ENCODE results near the gene CCR7.

CCR7 gene

DNA sequence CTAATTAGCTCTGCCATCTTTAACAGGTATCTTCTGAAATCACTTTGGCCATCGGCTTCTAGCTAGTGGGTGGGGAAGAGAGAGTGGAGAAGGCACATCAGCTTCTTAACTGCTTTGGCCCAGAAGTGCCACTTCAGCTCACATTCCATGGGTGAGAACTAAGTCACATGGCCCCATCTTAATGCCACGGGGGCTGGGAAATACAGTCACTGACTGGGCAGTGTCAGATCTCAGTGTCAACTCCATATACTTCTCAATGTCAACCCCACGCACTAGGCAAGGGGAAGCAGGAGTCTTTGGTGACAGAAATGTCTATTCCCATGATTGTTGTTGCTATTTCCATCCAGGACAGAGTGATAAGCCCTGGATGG is 29.4 kb downstream of the CCR7 start:
- no peak for DNase-seq (ENCODE audit: low spot score)

DNA sequence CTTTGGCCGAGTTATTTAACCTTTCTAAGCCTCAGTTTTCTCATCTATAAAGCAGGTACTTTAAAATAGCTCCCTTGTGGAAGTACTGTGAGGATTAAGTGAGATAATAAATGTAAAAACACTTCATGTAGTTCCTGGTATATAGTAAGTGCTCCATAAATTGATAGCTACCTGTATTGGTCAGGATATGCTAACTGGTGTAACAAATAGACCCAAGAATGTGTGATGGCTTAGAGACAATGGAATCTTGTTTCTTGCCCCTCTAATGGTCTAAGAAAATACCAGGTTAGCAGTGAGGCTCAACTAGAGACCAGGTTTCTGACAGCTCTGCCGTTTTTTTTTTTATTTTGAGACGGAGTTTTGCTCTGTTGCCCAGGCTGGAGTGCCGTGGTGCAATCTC is 29.8 kb downstream of the CCR7 start:
- DNase-seq (ENCODE audit: low spot score), result no peak

DNA sequence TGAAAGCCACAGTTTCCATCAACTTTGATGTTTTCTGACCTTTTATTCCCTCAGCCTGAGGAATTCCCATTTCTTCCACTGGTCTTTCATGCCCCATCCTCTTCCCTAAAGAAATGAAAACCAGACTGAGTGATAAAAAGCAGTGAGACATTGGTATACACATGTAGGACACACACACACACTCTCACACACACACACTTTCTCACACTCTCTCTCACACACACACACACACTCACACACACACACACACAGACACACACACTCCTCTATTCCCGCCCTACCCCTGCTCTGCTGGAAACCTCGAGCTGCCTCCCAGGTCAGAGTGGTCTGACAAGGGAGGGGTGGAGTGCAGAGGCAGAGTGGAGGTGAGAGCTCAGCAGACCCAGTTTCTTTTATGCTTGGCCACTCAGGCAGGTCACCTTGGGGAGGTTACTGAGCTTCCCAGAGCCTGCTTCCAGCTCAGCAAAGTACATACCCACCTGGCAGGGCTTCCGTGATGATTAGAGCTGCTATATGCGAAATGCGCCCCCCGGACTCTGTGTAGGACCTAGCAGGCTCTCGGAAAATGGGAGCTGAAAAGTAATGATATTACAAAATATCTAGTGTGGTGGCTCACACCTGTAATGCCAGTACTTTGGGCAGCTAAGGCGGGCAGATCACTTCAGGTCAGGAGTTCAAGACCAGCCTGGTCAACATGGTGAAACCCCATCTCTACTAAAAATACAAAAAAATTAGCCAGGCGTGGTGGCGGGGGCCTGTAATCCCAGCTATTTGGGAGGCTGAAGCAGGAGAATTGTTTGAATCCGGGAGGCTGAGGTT is 30.7 kb downstream of the CCR7 start:
- DNase-seq (ENCODE audit: low spot score), result no peak

DNA sequence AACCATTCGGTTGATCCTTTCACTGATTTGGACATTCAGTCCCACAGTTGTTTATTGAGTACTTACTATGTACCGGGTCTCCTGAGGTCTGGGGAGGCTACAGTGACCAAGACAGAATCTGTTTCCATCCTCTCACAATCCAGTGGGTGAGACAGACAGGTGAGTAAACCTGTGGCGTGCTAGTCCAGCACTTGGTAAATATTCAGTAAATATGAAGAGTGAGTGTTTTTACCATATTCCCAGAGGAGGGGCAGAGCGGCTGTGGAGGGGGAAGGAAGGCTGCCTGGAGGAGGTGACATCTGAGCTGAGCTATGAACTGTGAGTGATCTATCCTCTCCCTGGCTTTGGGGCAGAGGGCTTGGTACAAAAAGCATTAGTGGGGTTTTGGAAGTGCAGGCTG is 31.4 kb downstream of the CCR7 start:
- DNase-seq (ENCODE audit: low spot score), result no peak

DNA sequence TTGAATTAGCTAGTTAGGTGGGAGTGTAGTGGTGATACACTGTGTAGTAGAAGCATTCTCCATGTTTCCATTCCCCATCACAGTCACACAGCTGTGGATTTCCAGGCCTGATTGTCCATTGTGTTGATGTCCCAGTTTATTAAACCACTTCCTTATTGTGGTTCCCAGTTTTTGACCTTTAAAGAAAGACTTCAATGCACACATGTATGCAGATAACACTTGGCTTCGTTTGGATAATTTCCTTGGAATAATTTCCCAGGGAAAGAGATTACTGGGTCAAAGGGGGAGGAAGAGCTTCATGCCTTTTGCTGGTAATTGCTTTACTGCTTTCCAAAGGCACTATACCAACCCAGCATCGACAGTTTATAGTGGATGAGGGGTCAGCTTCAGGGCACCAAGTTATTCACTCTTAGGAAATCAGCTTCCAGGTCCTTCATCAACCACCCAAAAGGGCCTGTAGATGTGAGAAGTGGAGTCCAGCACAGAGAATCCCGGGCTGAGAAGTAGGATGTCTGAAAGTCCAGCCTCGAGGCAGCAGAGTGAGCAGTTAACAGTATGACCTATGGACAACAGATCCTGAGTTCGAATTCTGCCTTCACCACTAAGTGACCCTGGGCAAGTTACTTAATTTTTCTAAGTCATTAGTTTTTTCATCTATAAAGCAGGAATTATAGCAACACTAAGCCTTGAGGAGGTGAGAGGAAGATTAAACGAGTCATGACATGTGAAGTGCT is 32.6 kb downstream of the CCR7 start:
- DNase-seq (ENCODE audit: low spot score), result peak; percentile 28

DNA sequence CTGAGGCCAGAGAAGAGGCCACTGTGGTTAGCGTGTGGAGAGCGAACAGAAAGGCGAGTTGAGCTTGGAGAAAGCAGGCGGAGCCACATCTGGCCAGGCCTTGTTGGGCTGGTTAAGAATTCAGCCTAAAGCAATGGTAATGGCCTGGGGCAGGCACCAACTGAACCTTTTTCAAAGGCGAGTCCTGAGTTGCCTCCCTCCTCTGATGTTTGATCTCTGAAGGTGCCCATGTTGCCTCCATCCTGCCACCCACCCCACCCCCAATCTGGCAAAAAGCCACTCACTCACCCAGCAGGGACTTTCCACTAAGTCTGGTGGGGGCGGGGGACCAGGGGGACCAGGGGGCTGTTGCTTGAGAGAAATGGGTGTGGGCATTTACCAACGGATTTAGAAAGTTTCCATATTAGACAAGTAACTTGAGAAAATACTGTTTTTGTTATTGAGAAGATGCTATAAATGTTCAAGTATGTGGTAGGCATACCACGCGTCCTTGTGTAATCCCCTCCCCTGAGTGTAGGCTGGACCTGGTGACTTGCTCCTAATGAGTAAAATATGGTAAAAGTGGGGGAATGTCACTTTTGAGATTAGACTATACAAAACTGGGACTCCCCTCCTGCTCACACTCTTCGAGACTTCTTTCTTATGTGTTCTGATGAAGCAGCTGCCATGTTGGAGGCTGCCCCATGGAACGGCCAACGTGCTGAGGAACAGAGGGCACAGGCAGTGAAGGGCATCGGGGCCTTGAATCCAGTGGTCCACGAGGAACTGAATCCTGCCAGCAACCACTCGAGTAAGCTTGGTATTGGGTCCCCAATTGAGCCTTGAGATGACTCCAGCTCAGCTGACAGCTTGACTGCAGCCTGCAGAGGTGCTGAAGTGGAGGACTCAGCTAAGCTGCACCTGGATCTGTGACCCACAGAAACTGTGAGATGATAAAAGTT is 34.0 kb downstream of the CCR7 start:
- DNase-seq (ENCODE audit: low spot score), result no peak

DNA sequence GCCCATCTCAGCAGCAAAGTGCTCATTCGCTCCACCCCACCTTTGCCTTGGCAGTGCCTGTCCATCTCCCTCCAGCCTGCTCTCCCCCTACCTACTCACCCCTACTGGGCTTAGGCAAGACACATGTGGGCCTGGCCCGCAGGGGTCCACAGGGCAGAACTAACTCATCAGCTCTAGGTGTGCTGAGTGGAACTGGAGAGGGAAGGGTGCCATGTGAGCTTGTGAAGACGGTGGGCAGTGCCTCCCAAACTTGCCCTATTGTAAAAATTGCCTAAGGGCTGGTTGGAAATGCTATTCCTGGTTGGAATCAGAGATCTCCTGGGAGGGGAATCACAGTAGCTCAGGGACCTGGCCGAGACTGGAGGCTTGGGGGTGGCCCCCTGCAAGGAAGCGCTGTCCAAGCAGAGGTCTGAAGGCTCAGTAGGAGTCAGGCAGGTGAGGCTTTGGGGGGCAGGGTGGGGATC is 34.7 kb downstream of the CCR7 start:
- no peak for DNase-seq (ENCODE audit: low spot score)

DNA sequence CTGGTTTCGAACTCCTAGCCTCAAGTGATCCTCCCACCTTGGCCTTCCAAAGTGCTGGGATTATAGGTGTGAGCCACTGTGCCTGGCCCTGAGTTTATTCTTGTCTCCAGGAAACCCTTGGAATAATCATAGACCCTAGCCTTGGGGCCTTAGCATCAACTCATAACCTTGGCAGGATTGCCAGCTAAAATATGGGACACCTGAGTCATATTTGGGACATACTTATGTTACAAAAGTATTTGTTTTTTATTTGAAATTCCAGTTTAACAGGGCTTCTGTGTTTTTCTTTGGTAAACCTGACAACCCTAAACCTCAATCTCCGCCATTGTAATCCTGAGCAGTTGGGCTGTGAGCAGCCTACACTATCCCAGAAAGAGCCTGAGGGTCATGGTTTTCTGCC is 35.3 kb downstream of the CCR7 start:
- no peak for DNase-seq (ENCODE audit: low spot score)

DNA sequence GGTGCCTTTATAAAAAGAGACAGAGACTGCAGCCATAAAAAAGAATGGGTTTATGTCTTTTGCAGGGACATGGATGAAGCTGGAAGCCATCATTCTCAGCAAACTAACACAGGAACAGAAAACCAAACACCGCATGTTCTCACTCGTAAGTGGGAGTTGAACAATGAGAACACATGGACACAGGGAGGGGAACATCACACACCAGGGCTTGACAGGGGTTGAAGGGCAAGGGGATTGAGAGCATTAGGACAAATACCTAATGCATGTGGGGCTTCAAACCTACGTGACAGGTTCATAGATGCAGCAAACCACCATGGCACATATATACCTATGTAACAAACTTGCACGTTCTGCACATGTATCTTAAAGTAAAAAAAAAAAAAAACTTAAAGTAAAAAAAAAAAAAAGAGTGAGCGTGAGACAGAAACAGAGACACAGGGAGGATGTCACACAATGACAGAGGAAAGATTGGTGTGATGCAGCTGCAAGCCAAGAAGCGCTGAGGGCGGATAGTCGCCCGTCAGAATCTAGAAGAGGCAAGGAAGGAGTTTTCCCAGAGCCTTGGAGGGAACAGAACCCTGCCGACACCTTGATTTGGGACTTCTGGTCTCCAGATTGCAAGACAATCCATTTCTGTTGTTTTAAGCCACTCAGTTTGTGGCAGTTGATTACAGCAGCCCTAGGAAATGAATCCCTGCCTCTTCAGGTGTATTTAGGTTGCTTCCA is 36.4 kb downstream of the CCR7 start:
- DNase-seq (ENCODE audit: low spot score), result no peak

DNA sequence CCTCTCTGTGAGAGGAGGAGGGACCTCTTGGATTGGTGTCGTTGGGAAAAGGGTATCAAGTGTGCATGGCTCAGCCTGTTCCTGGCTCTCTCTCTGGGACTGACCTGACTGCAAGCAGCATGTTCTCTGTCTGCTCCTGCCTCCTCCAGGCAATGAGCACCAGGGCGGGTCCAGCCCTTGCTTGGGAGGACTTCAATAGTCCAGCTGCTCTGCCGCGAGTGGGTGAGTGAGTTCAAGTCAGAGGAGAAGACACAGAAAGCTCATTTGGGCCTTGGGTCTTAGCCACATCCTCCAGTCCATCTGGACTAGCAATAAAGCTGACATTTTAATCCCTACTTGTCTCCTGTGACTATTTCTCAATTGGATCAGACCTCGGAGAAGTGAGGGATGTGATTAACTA is 38.6 kb downstream of the CCR7 start:
- no peak for DNase-seq (ENCODE audit: low spot score)

DNA sequence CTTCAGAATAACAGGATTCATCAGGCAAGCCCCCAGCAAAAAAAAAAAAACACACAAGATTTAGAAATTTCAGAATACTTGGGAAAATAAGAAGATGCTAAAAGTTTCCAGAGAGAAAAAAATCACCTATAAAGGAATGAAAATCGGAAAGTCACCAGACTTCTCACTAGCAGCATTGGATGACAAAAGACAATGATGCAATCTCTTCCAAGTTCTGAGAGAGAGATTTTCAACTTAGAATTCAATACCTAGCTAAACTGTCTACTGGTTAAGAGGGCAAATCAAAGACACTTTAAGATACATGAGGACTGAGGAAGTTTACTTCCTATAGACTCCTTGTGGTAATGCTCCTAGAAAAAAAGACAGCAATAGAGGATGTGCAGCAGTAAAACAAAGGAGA is 40.0 kb downstream of the CCR7 start:
- no peak for DNase-seq (ENCODE audit: low spot score)

DNA sequence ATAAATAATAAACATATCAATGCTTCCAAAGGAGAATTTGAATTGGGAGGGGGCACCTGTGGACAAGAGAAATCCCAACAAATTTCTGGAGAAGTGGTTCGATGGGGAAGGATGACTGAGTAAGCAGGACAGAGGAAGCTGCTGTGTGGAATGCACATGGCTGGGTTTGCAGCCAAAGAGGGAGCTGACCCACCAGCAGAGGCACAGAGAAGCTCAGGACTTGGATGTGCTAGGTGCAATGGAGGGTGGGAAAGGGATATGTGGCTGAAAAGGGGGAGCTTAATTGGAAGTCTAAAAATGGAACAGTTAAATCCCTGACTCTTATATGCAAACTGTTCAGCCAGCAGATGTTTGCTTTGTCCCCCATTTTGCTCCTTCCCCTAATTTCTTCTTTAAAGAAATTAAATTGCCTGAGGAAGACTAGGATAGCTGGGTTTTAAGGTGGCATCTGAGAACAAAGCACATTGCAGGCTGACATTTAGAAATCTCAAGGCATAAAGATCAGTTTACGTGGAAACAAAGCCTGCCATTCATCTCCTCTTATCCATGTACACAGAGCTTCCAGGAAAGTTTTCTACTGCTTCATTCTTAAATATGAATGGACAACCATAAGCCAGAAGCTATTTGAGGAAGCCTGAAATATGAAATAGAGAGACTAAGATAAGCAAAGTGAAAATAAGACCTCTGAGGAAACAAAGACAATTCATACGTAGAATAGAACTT is 40.9 kb downstream of the CCR7 start:
- DNase-seq (ENCODE audit: low spot score), result no peak

DNA sequence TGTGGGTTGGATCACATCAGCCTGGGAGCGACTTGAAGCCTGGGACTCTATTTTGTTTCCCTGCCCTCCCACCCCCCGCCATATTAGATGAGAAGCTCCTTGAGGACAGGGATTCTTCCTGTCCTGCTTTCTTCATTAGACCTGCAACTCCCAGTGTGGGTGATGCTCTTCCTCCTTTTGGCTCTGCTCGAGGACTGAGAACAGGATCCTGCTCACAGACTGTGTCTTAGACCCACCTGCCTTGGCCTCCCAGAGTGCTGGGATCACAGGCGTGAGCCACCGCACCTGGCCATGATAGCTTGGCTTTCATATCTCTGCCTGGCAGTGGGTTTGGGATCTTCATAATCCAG is 42.3 kb downstream of the CCR7 start:
- no peak for DNase-seq (ENCODE audit: low spot score)

DNA sequence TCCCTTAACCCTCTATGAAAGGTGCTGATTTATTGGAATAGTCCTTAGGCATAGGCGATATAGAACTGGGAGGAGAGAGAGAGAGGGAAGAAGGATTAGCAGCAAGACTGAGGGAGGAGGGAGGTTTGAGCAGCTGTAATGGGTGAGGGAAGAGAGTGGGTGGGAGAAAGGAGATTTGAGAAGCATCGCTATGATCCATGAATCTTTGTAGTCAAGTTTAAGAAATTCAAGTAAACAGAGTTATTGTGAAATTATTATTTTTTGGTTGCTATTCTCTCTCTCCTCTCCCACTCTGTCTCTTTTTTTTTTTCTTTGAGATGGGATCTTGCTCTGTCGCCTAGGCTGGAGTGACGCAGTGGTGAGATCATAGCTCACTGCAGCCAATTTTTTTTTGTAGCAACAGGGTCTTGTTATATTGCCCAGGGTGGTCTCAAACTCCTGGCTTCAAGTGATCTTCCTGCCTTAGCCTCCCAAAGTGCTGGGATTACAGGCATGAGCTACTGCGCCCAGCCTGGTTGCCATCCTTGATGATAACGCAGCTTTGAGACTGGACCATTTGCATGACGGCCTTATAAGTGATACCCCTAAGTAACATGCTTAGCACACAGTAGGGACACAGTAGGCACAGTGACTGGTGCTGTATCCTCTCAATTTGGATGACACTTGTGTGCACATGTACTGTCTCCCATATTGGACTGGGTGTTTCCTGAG is 42.9 kb downstream of the CCR7 start:
- no peak for DNase-seq (ENCODE audit: low spot score)

DNA sequence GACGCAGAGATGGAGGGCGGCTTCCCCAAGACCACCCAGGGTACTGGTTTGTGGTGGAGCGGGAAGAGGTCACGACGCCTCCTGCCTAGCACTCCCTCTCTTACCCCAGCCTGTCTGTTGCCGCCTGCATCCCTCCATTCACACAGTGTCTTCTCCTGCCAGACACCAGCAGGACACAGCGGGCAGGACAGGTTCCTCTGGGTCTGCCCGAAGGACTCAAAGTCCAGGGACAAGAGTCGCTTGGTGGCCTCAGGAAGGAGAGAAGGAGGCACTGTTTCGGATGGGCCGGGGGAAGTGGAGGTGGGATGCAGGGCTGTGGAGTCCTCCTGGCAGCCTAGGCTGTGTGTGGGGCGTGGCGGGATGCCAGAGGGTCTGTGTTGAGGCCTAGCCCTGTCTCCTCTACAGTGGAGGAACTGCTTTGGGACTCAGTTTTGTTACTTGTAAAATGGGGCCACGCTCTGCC is 44.2 kb downstream of the CCR7 start:
- DNase-seq (ENCODE audit: low spot score), result no peak

DNA sequence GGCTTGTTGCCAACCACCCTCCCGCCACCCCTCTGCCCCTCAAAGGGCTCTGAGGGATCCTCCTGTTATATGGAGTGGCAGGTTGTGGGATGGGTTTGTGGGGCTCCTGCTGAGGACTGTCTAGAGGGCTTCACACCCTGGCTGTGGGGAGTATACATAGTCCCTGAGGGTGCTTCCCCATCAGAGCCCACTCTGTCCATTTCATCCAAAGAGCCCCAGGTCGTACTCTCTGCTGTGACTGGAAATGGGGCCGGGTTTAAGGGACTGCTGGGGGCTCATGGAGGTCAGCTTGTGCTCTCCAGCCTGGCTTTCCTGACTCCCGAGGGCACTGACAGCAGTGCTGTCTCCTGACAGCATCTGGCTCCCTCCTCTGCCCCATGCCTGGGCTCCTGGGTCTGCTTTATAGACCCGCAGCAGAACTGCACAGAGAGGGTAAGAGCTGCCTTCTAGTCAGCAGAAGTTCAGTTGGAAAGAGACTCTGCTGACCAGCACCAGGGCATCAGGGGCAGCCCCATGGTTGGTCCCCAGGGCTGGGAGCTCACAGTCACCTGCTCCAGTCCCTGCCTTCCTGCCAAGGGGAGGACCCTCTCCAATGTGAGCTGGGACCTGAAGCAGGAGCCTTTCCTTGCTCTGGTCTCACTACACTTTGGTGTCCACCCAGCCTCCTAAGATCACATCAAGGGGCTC is 46.0 kb downstream of the CCR7 start:
- DNase-seq (ENCODE audit: low spot score), result no peak

DNA sequence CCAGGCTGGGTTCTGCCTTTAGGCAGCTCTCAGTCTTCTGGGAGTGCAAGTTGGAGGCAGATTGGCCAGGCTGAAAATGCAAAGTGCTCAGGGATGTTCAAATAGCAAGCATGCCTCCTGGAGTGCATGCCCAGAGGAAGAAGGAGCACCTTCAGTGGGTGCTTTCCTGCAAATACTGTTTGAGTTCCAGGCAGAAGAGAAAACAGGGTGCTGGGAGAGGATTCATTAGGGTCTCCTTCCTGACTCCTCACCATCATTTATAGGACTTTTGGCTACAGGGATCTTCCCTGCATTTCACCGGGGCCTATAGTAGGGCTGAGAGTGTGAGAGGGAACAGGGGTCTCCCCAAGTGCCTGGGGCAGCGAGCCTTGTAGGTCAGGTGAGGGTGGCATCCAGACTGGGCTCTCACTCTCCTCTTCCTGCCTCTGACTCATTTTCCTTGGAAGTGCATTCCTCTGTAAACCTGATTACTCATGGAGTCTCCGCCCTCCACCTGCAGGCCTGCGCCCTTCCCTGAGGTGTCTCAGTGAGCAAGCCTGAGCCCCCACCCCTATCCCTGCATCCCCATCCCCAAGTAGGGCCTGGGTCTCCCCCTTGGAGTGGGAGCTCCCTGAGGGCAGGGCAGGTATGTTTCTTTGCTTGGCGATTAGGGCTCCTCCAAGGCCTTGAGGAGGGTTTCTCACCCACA is 46.7 kb downstream of the CCR7 start:
- peak; percentile 91 for DNase-seq (ENCODE audit: low spot score)

DNA sequence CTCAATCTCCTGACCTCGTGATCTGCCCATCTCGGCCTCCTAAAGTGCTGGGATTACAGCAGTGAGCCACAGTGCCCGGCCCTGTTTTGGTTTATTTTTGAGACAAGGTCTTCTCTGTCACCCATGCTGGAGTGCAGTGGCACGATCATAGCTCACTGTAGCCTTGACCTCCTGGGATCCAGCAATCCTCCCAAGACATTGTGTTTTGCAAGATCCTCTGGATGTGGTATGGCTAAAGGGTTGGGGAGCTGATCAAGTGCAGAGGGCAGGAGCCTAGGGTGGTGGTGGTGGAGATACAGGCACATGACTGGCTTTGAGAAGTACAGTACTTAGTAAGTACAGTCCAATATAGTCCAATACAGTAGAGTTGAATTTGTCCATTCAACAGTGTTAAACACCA is 47.3 kb downstream of the CCR7 start:
- DNase-seq (ENCODE audit: low spot score), result no peak

DNA sequence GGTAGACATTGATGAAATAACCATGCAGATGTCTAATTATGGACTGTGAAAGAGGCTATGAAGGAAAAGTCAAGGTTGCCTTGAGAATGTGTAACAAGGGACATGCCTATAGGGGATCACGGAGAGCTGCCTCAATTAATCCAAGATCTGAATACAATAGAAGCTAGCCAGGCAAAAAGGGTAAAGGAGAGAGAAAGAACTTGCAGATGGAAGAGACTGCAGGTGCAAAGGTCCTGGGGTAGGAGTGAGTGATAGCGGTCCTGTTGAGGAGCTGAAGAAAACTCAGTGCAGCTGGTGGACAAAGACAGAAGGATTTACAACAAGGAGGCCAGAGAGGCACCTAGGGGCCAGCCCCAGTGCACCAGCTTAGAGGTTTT is 48.0 kb downstream of the CCR7 start:
- DNase-seq (ENCODE audit: low spot score), result no peak

All from kidney tubule cell (primary cell).